Measurements from ENCODE around the gene BCORL1.
A peak's percentile ranks its signal among the peaks of the same experiment; 100 is the strongest.

The BCORL1 gene

DNA sequence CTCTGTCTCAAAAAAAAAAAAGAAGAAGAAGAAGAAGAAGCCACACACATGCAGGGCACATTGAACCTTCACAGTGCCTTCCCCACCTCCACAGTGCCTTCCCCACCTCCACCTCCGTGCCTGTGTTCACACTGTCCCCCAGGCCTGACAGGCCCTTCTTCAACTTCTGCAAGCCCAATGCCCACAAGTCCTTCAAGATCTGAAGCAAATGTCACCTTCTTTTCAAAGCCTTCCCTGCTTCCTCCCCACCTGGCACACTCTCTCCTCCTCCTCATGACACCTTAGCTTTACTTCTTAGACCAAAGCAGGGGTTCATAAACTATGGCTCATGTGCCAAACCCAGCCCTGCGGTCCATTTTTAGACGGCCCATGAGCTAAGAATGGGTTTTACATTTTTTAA, 107.9 kb downstream of the BCORL1 start:
- H3K27me3 ChIP-seq (ENCODE audit: insufficient read depth, poor library complexity, severe bottlenecking), result no peaks in the 10 kb centered on the region
- no peak overlapping the region for H3K4me3 ChIP-seq (replicated peaks; ENCODE audit: insufficient read depth, low read length)
- TF ChIP-seq POLR2AphosphoS5 (IDR thresholded peaks at IDR 0.05; ENCODE audit: low read depth) (no peak), SPI1 (IDR thresholded peaks at IDR 0.05; ENCODE audit: borderline replicate concordance, low read depth) (no peak), GABPA (IDR thresholded peaks at IDR 0.05; ENCODE audit: low read depth) (no peak)
- TF ChIP-seq, protein P1, sequence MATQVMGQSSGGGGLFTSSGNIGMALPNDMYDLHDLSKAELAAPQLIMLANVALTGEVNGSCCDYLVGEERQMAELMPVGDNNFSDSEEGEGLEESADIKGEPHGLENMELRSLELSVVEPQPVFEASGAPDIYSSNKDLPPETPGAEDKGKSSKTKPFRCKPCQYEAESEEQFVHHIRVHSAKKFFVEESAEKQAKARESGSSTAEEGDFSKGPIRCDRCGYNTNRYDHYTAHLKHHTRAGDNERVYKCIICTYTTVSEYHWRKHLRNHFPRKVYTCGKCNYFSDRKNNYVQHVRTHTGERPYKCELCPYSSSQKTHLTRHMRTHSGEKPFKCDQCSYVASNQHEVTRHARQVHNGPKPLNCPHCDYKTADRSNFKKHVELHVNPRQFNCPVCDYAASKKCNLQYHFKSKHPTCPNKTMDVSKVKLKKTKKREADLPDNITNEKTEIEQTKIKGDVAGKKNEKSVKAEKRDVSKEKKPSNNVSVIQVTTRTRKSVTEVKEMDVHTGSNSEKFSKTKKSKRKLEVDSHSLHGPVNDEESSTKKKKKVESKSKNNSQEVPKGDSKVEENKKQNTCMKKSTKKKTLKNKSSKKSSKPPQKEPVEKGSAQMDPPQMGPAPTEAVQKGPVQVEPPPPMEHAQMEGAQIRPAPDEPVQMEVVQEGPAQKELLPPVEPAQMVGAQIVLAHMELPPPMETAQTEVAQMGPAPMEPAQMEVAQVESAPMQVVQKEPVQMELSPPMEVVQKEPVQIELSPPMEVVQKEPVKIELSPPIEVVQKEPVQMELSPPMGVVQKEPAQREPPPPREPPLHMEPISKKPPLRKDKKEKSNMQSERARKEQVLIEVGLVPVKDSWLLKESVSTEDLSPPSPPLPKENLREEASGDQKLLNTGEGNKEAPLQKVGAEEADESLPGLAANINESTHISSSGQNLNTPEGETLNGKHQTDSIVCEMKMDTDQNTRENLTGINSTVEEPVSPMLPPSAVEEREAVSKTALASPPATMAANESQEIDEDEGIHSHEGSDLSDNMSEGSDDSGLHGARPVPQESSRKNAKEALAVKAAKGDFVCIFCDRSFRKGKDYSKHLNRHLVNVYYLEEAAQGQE (IDR thresholded peaks at IDR 0.05; ENCODE audit: insufficient replicate concordance, low read depth), result no peak
- TF ChIP-seq, protein P2, sequence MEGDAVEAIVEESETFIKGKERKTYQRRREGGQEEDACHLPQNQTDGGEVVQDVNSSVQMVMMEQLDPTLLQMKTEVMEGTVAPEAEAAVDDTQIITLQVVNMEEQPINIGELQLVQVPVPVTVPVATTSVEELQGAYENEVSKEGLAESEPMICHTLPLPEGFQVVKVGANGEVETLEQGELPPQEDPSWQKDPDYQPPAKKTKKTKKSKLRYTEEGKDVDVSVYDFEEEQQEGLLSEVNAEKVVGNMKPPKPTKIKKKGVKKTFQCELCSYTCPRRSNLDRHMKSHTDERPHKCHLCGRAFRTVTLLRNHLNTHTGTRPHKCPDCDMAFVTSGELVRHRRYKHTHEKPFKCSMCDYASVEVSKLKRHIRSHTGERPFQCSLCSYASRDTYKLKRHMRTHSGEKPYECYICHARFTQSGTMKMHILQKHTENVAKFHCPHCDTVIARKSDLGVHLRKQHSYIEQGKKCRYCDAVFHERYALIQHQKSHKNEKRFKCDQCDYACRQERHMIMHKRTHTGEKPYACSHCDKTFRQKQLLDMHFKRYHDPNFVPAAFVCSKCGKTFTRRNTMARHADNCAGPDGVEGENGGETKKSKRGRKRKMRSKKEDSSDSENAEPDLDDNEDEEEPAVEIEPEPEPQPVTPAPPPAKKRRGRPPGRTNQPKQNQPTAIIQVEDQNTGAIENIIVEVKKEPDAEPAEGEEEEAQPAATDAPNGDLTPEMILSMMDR (IDR thresholded peaks at IDR 0.05; ENCODE audit: insufficient read depth, low read length), result no peak
- DNase-seq (ENCODE audit: low read depth in 1 of 2, low spot score in 1 of 2), result peak in 1 of 2 experiments; percentile 28
- H3K27ac ChIP-seq (replicated peaks), result peak overlapping the region; percentile 77

DNA sequence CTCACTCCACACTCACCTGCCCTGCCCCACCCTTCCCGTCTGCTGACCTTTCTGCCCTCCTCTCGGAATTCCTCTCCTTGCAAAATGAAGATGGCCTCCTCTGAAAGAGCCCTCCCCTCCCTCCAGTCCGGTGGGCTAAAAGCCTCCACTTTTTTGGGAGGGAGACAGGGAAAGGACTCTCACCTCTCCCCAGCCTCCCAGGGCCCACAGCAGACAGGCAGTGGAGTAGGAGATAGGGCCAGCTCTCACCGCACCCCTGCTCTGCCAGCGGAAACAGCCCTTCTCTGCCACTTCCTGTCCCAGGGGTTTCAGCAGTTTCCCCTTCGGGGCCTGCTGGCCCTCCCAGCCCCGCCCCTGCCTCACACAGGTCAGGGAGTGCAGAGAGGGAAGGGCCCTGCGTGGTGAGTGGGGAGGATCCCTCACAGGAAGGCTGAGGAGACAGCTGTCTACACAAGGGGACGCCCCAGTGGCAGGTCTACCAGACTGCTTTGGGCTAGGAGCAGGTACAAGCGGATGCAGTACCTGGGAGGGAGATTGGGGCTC, 109.6 kb downstream of the BCORL1 start:
- Histone ChIP-seq H3K27me3 (ENCODE audit: insufficient read depth, poor library complexity, severe bottlenecking) (no peaks in the 10 kb centered on the region), H3K4me3 (replicated peaks; ENCODE audit: insufficient read depth, low read length) (peak overlapping the region; percentile 17), H3K27ac (replicated peaks) (peak overlapping the region; percentile 77)
- TF ChIP-seq, protein P2 (IDR thresholded peaks at IDR 0.05; ENCODE audit: insufficient read depth, low read length), result no peak
- peak; percentile 51; the same call in 1 of the 2 replicates for TF ChIP-seq SPI1 (IDR thresholded peaks at IDR 0.05; ENCODE audit: borderline replicate concordance, low read depth)
- TF ChIP-seq GABPA (IDR thresholded peaks at IDR 0.05; ENCODE audit: low read depth), result peak; percentile 62
- TF ChIP-seq, protein P1 (IDR thresholded peaks at IDR 0.05; ENCODE audit: insufficient replicate concordance, low read depth), result no peak
- TF ChIP-seq POLR2AphosphoS5 (IDR thresholded peaks at IDR 0.05; ENCODE audit: low read depth), result peak; percentile 75
- DNase-seq (ENCODE audit: low read depth in 1 of 2, low spot score in 1 of 2), result peak; percentile 63 to 95

DNA sequence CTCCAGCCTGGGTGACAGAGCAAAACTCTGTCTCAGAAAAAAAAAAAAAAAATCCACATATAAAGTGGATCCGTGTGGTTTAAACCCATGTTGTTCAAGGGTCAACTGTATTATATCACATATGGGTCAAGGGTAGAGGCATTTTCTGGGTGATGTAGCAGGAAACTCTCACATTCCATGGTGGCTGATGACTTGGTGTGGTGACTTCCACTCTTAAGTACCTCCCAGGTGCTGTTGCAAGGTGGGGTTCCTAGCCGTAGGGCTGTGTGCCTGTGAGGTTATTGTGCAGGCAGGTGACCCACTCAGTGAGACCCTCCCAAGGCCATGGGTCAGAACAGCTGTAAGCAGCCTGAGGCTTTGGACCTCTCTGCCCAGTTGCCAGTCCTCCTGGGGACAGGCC, 110.8 kb downstream of the BCORL1 start:
- DNase-seq (ENCODE audit: low read depth in 1 of 2, low spot score in 1 of 2), result no peak
- H3K27ac ChIP-seq (replicated peaks), result no peak overlapping the region
- no peaks in the 10 kb centered on the region for H3K27me3 ChIP-seq (ENCODE audit: insufficient read depth, poor library complexity, severe bottlenecking)
- TF ChIP-seq SPI1 (IDR thresholded peaks at IDR 0.05; ENCODE audit: borderline replicate concordance, low read depth), result no peak
- TF ChIP-seq GABPA (IDR thresholded peaks at IDR 0.05; ENCODE audit: low read depth), result no peak
- TF ChIP-seq, protein P2 (IDR thresholded peaks at IDR 0.05; ENCODE audit: insufficient read depth, low read length), result no peak
- TF ChIP-seq, protein P1 (IDR thresholded peaks at IDR 0.05; ENCODE audit: insufficient replicate concordance, low read depth), result no peak
- no peak for TF ChIP-seq POLR2AphosphoS5 (IDR thresholded peaks at IDR 0.05; ENCODE audit: low read depth)
- H3K4me3 ChIP-seq (replicated peaks; ENCODE audit: insufficient read depth, low read length), result no peak overlapping the region
